ENCODE measurements around the gene SUN1.

Gene SUN1

GRCh38 chr7:881441-882234 is 49.4 kb downstream of the SUN1 start:
- Histone ChIP-seq H4K20me1 (ENCODE audit: insufficient read depth, low read length) (no peaks in the 10 kb centered on the region), H3K9ac (ENCODE audit: low read length) (no peak overlapping the region), H3K4me2 (ENCODE audit: low read depth, low read length) (no peak overlapping the region), H3K79me2 (ENCODE audit: low read length) (peaks cover 99% of the 10 kb centered on the region), H3K9me2 (replicated peaks; ENCODE audit: insufficient read depth, low read length) (no peaks in the 10 kb centered on the region), H3K27ac (ENCODE audit: low read length) (no peak overlapping the region), H2AFZ (ENCODE audit: low read length) (no peak overlapping the region), H3K4me3 (ENCODE audit: low read length) (no peak overlapping the region), H3F3A (ENCODE audit: insufficient read depth, low read length) (no peaks in the 10 kb centered on the region), H3K9me3 (replicated peaks; ENCODE audit: insufficient read depth, low read length) (no peaks in the 10 kb centered on the region), H3K36me3 (replicated peaks; ENCODE audit: insufficient read depth, low read length) (no peaks in the 10 kb centered on the region), H3K27me3 (replicated peaks; ENCODE audit: insufficient read depth, low read length) (no peaks in the 10 kb centered on the region), H3K4me1 (ENCODE audit: low read length) (0 out of 2 replicates have a peak, but pooled peaks cover 5% of the 10 kb centered on the region)
- DNase-seq = no peak
- TF ChIP-seq EZH2 (optimal IDR thresholded peaks at IDR 0.05; ENCODE audit: low read depth, low read length) (no peak), EZH2phosphoT487 (IDR thresholded peaks at IDR 0.05; ENCODE audit: low read length) (no peak), CTCF (IDR thresholded peaks at IDR 0.05; ENCODE audit: low read length) (no peak)

GRCh38 chr7:882336-883035 is 50.2 kb downstream of the SUN1 start:
- H3K4me2 ChIP-seq (ENCODE audit: low read depth, low read length) = no peak overlapping the region
- no peaks in the 10 kb centered on the region for H4K20me1 ChIP-seq (ENCODE audit: insufficient read depth, low read length)
- peaks cover 7% of the 10 kb centered on the region for H3K36me3 ChIP-seq (replicated peaks; ENCODE audit: insufficient read depth, low read length)
- H3F3A ChIP-seq (ENCODE audit: insufficient read depth, low read length) = no peaks in the 10 kb centered on the region
- H3K9me2 ChIP-seq (replicated peaks; ENCODE audit: insufficient read depth, low read length) = no peaks in the 10 kb centered on the region
- no peak overlapping the region for H3K9ac ChIP-seq (ENCODE audit: low read length)
- DNase-seq = no peak
- 0 out of 2 replicates have a peak, but pooled peaks cover 5% of the 10 kb centered on the region for H3K4me1 ChIP-seq (ENCODE audit: low read length)
- H3K9me3 ChIP-seq (replicated peaks; ENCODE audit: insufficient read depth, low read length) = no peaks in the 10 kb centered on the region
- H3K27me3 ChIP-seq (replicated peaks; ENCODE audit: insufficient read depth, low read length) = no peaks in the 10 kb centered on the region
- TF ChIP-seq CTCF (IDR thresholded peaks at IDR 0.05; ENCODE audit: low read length) (no peak), EZH2 (optimal IDR thresholded peaks at IDR 0.05; ENCODE audit: low read depth, low read length) (no peak), EZH2phosphoT487 (IDR thresholded peaks at IDR 0.05; ENCODE audit: low read length) (no peak)
- H2AFZ ChIP-seq (ENCODE audit: low read length) = no peak overlapping the region
- no peak overlapping the region for H3K4me3 ChIP-seq (ENCODE audit: low read length)
- H3K27ac ChIP-seq (ENCODE audit: low read length) = no peak overlapping the region
- H3K79me2 ChIP-seq (ENCODE audit: low read length) = peaks cover 100% of the 10 kb centered on the region

DNA sequence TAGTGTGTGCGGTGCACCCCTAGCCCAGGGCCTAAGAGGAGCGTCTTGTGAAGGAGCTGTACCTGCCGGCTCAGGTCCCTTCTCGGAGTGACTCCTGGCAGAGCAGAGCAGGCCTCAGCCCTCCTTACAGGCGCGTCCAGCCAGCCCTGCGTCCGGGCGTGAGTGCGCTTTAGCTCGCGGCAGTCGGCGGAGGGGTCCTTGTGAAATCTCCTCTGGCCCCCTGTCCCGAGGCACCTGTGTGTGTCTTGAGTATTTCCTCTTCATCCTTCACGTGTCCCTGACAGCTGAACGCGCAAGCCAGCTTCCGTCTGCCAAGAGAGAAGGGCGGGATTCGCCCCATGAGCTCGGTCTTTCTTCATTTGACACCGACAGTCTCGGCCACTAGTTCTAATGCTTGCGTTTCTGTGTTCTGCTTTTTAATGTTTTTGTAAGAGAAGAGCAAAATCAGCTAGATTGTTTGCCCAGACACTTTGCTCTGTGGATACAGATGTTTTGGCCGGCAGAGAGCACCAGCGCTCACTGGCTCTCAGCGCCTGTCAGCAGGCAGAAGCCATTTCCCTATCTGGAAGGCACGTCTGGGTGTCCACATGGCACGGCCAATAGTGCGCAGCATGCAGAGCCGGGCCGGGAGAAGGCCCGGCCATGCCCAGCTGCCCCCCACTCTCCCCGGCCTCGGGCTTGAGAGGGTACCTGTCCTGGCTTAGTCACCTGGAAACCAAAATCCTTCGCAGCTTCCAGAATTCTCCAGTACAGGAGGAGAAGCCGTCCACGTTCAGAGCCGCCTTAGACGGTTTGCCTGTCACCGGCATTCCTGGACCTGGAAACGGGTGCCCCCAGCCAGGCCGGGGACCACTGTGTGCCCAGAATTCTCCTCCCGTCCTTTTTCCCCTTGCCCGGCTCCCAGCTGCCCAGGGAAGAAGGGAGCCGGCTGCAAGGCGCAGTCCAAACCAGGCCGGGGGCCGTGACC is 51.1 kb downstream of the SUN1 start:
- Histone ChIP-seq H3F3A (ENCODE audit: insufficient read depth, low read length) (no peaks in the 10 kb centered on the region), H4K20me1 (ENCODE audit: insufficient read depth, low read length) (no peaks in the 10 kb centered on the region), H3K27ac (ENCODE audit: low read length) (no peak overlapping the region), H3K9me3 (replicated peaks; ENCODE audit: insufficient read depth, low read length) (no peaks in the 10 kb centered on the region), H3K4me1 (ENCODE audit: low read length) (0 out of 2 replicates have a peak, but pooled peaks cover under 1% of the 10 kb centered on the region), H3K9me2 (replicated peaks; ENCODE audit: insufficient read depth, low read length) (no peaks in the 10 kb centered on the region), H2AFZ (ENCODE audit: low read length) (no peak overlapping the region), H3K4me3 (ENCODE audit: low read length) (no peak overlapping the region), H3K36me3 (replicated peaks; ENCODE audit: insufficient read depth, low read length) (peaks cover 9% of the 10 kb centered on the region), H3K4me2 (ENCODE audit: low read depth, low read length) (no peak overlapping the region), H3K27me3 (replicated peaks; ENCODE audit: insufficient read depth, low read length) (no peaks in the 10 kb centered on the region), H3K9ac (ENCODE audit: low read length) (no peak overlapping the region), H3K79me2 (ENCODE audit: low read length) (peaks cover 100% of the 10 kb centered on the region)
- DNase-seq = no peak
- no peak for TF ChIP-seq CTCF (IDR thresholded peaks at IDR 0.05; ENCODE audit: low read length)
- no peak for TF ChIP-seq EZH2 (optimal IDR thresholded peaks at IDR 0.05; ENCODE audit: low read depth, low read length)
- no peak for TF ChIP-seq EZH2phosphoT487 (IDR thresholded peaks at IDR 0.05; ENCODE audit: low read length)
